Measurements from ENCODE around the gene GTF2IRD1.

GTF2IRD1 gene

GRCh38 chr7:74473116-74473515, 19.4 kb downstream of the GTF2IRD1 start:
- Mint-ChIP-seq H3K4me1 (ENCODE audit: low read depth) (peaks cover 4% of the 10 kb centered on the region), H3K27me3 (peaks cover 2% of the 10 kb centered on the region), H3K4me3 (no peak overlapping the region), H3K36me3 (ENCODE audit: low read depth) (no peaks in the 10 kb centered on the region), H3K9me3 (no peaks in the 10 kb centered on the region), H3K27ac (no peak overlapping the region)

GRCh38 chr7:74474271-74474865, 20.7 kb downstream of the GTF2IRD1 start:
- Mint-ChIP-seq H3K27me3 (peaks cover 4% of the 10 kb centered on the region), H3K4me1 (ENCODE audit: low read depth) (peaks cover 6% of the 10 kb centered on the region), H3K4me3 (no peak overlapping the region)

GRCh38 chr7:74475243-74475986, 21.7 kb downstream of the GTF2IRD1 start:
- H3K4me3 Mint-ChIP-seq = no peak overlapping the region
- peaks cover 11% of the 10 kb centered on the region for H3K27me3 Mint-ChIP-seq
- peaks cover 10% of the 10 kb centered on the region for H3K4me1 Mint-ChIP-seq (ENCODE audit: low read depth)
- no peak overlapping the region for H3K27ac Mint-ChIP-seq
- H3K9me3 Mint-ChIP-seq = no peaks in the 10 kb centered on the region
- H3K36me3 Mint-ChIP-seq (ENCODE audit: low read depth) = no peaks in the 10 kb centered on the region

More at GRCh38 chr7:74474271-74474865, 20.7 kb downstream of the GTF2IRD1 start:
- no peaks in the 10 kb centered on the region for H3K9me3 Mint-ChIP-seq
- no peaks in the 10 kb centered on the region for H3K36me3 Mint-ChIP-seq (ENCODE audit: low read depth)
- H3K27ac Mint-ChIP-seq = no peak overlapping the region

GRCh38 chr7:74475987-74476350, 22.3 kb downstream of the GTF2IRD1 start:
- no peak overlapping the region for H3K27ac Mint-ChIP-seq
- H3K4me1 Mint-ChIP-seq (ENCODE audit: low read depth) = peaks cover 10% of the 10 kb centered on the region
- no peak overlapping the region for H3K4me3 Mint-ChIP-seq

GRCh38 chr7:74476626-74477025, 22.9 kb downstream of the GTF2IRD1 start:
- Mint-ChIP-seq H3K4me3 (no peak overlapping the region), H3K27me3 (peaks cover 11% of the 10 kb centered on the region), H3K9me3 (no peaks in the 10 kb centered on the region), H3K27ac (no peak overlapping the region), H3K4me1 (ENCODE audit: low read depth) (peaks cover 10% of the 10 kb centered on the region), H3K36me3 (ENCODE audit: low read depth) (no peaks in the 10 kb centered on the region)

More at GRCh38 chr7:74475987-74476350, 22.3 kb downstream of the GTF2IRD1 start:
- Mint-ChIP-seq H3K9me3 (no peaks in the 10 kb centered on the region), H3K27me3 (peaks cover 11% of the 10 kb centered on the region), H3K36me3 (ENCODE audit: low read depth) (no peaks in the 10 kb centered on the region)

- H3K36me3 Mint-ChIP-seq (ENCODE audit: low read depth) = no peaks in the 10 kb centered on the region
- no peak overlapping the region for H3K27ac Mint-ChIP-seq
- no peaks in the 10 kb centered on the region for H3K9me3 Mint-ChIP-seq
- peaks cover 16% of the 10 kb centered on the region for H3K27me3 Mint-ChIP-seq
- H3K4me3 Mint-ChIP-seq = no peak overlapping the region
- peaks cover 10% of the 10 kb centered on the region for H3K4me1 Mint-ChIP-seq (ENCODE audit: low read depth)
These were observed 25.0 kb downstream of the GTF2IRD1 start for GRCh38 chr7:74478671-74479065.

GRCh38 chr7:74479066-74479781, 25.5 kb downstream of the GTF2IRD1 start:
- peaks cover 10% of the 10 kb centered on the region for H3K4me1 Mint-ChIP-seq (ENCODE audit: low read depth)
- no peaks in the 10 kb centered on the region for H3K9me3 Mint-ChIP-seq
- peaks cover 16% of the 10 kb centered on the region for H3K27me3 Mint-ChIP-seq
- no peaks in the 10 kb centered on the region for H3K36me3 Mint-ChIP-seq (ENCODE audit: low read depth)
- no peak overlapping the region for H3K4me3 Mint-ChIP-seq
- H3K27ac Mint-ChIP-seq = no peak overlapping the region

- Mint-ChIP-seq H3K4me1 (ENCODE audit: low read depth) (peaks cover 10% of the 10 kb centered on the region), H3K36me3 (ENCODE audit: low read depth) (no peaks in the 10 kb centered on the region), H3K27me3 (peaks cover 16% of the 10 kb centered on the region), H3K27ac (no peak overlapping the region), H3K9me3 (no peaks in the 10 kb centered on the region), H3K4me3 (no peak overlapping the region)
These were observed 26.5 kb downstream of the GTF2IRD1 start for GRCh38 chr7:74479961-74480829.

- Mint-ChIP-seq H3K27me3 (peaks cover 16% of the 10 kb centered on the region), H3K4me3 (no peak overlapping the region), H3K4me1 (ENCODE audit: low read depth) (peaks cover 10% of the 10 kb centered on the region), H3K27ac (no peak overlapping the region), H3K36me3 (ENCODE audit: low read depth) (no peaks in the 10 kb centered on the region), H3K9me3 (no peaks in the 10 kb centered on the region)
These were observed 27.2 kb downstream of the GTF2IRD1 start for GRCh38 chr7:74480861-74481417.

GRCh38 chr7:74481458-74482196, 27.9 kb downstream of the GTF2IRD1 start:
- no peak overlapping the region for H3K4me3 Mint-ChIP-seq
- no peaks in the 10 kb centered on the region for H3K36me3 Mint-ChIP-seq (ENCODE audit: low read depth)
- no peak overlapping the region for H3K27ac Mint-ChIP-seq
- peaks cover 10% of the 10 kb centered on the region for H3K4me1 Mint-ChIP-seq (ENCODE audit: low read depth)
- peaks cover 16% of the 10 kb centered on the region for H3K27me3 Mint-ChIP-seq
- no peaks in the 10 kb centered on the region for H3K9me3 Mint-ChIP-seq

GRCh38 chr7:74482197-74482467, 28.4 kb downstream of the GTF2IRD1 start:
- Mint-ChIP-seq H3K27ac (no peak overlapping the region), H3K4me1 (ENCODE audit: low read depth) (peaks cover 10% of the 10 kb centered on the region), H3K9me3 (no peaks in the 10 kb centered on the region), H3K27me3 (peaks cover 16% of the 10 kb centered on the region), H3K4me3 (no peak overlapping the region), H3K36me3 (ENCODE audit: low read depth) (no peaks in the 10 kb centered on the region)

- peaks cover 16% of the 10 kb centered on the region for H3K27me3 Mint-ChIP-seq
- H3K27ac Mint-ChIP-seq = no peak overlapping the region
- no peaks in the 10 kb centered on the region for H3K9me3 Mint-ChIP-seq
- H3K4me1 Mint-ChIP-seq (ENCODE audit: low read depth) = peaks cover 8% of the 10 kb centered on the region
- no peak overlapping the region for H3K4me3 Mint-ChIP-seq
- H3K36me3 Mint-ChIP-seq (ENCODE audit: low read depth) = no peaks in the 10 kb centered on the region
These were observed 29.1 kb downstream of the GTF2IRD1 start for GRCh38 chr7:74482629-74483401.

GRCh38 chr7:74483402-74484336, 30.0 kb downstream of the GTF2IRD1 start:
- peaks cover 12% of the 10 kb centered on the region for H3K27me3 Mint-ChIP-seq
- H3K36me3 Mint-ChIP-seq (ENCODE audit: low read depth) = no peaks in the 10 kb centered on the region
- H3K27ac Mint-ChIP-seq = no peak overlapping the region
- H3K4me3 Mint-ChIP-seq = no peak overlapping the region
- no peaks in the 10 kb centered on the region for H3K9me3 Mint-ChIP-seq
- H3K4me1 Mint-ChIP-seq (ENCODE audit: low read depth) = peaks cover 4% of the 10 kb centered on the region

Measured in stimulated activated naive CD8-positive, alpha-beta T cell treated with anti-CD3 and anti-CD28 coated beads, Interleukin-15, Interleukin-2, amounts not matched to agents 100 ng/mL and 50 ng/mL, for 24 hours (primary cell).